Esophagus squamous epithelium (tissue), 5 donors: Measurements from ENCODE around the gene GMCL2. TPM values are rescaled to one million over a fixed set of nuclear protein-coding genes. Genes with fewer than 3 reads are reported as not detected.

Source experiments
- DNase-seq: peaks from one replicate; lab custom pipeline; 2025; lab: John Stamatoyannopoulos, UW
- H3K27ac ChIP-seq, 4 donors: fragments of 200-600 bp; sonication (generic); one replicate each; pipeline ENCODE4 v1.5.1; 2016 to 2019; ENCODE audit warnings: mild to moderate bottlenecking in 1 of 4
- H3K27me3 ChIP-seq, 4 donors: fragments of 200-600 bp; sonication (generic); 1 replicate in 3 of 4; 2 replicates in 1 of 4; pipeline versions ENCODE4 v1.5.1 to v1.6.0; 2017 to 2021; ENCODE audit warnings: antibody characterized with exemption in 1 of 4
- H3K36me3 ChIP-seq, 3 donors: fragments of 200-600 bp; sonication (generic); one replicate each; pipeline ENCODE4 v1.5.1; 2016 to 2019
- H3K4me1 ChIP-seq, 3 donors: fragments of 200-600 bp; sonication (generic); one replicate each; pipeline ENCODE4 v1.5.1; 2017 to 2019
- H3K4me3 ChIP-seq, 4 donors: fragments of 200-600 bp; sonication (generic); 1 replicate in 3 of 4; 2 replicates in 1 of 4; pipeline ENCODE4 v1.5.1; 2016 to 2019; ENCODE audit warnings: mild to moderate bottlenecking in 2 of 4, moderate library complexity in 1 of 4
- H3K9me3 ChIP-seq, 3 donors: fragments of 200-600 bp; sonication (generic); one replicate each; pipeline ENCODE4 v1.5.1; 2016 to 2019
- CTCF ChIP-seq, 6 experiments: fragments of 450-650 bp in 4 of 6; fragments of 200-600 bp in 2 of 6; sonication (generic) in 2 of 6; IDR thresholded peaks; one replicate each; pipeline ENCODE4 v1.5.1; 2016 to 2019; ENCODE audit warnings: antibody characterized with exemption in 6 of 6, mild to moderate bottlenecking in 4 of 6, moderate library complexity in 4 of 6
- POLR2A ChIP-seq, 4 donors: fragments of 450-650 bp; IDR thresholded peaks; one replicate each; pipeline ENCODE4 v1.6.1; 2017; ENCODE audit warnings: antibody characterized with exemption in 4 of 4, mild to moderate bottlenecking in 4 of 4, moderate library complexity in 3 of 4
- WGBS, 2 donors: methylation state at CpG; one replicate each; pipeline ENCODE4 v1.1.5; 2018; 5-methylcytosine and 5-hydroxymethylcytosine counted together
- intact Hi-C: fragments of 100-400 bp; cut with DNase I; formaldehyde crosslinking; loops from one replicate; pipeline ENCODE4 v1.15.0; 2022
- total RNA-seq, 4 donors: library from RNA; depleted of rRNA; stranded (reverse); fragments of >200 nt; gene quantifications; one replicate each; pipeline ENCODE4 v1.1.0, GENCODE V29; 2016
- donor health status: DM: yes; HTN: yes; CAD: no.

GMCL2 gene
- total RNA-seq, 4 donors from 2014 or later = not detected

DNA sequence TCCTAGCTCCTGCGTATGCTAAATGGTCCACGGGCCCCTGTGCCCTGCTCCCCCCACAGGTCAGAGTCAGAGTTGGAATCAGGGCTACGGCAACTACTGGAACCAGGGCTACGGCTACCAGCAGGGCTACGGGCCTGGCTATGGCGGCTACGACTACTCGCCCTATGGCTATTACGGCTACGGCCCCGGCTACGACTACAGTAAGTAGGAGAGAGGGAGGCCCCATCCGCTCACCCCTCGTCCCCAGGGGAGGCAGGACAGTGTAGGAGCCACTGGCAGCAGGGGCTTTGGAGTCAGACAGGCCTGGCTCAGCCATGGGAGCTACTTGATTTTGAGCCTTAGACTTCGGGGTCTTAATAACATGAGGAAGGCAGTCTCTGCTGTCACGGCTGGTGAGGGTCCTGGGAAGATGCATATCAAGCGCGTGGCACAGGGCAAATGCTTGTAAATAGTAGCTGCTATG lies 22.9 kb upstream of the GMCL2 start:
- Histone ChIP-seq H3K4me3 (no peak overlapping the region), H3K27me3 (no peaks in the 10 kb centered on the region), H3K27ac (no peak overlapping the region), H3K4me1 (peaks cover 19 to 47% (median 25%) of the 10 kb centered on the region in 3 donors), H3K36me3 (peaks cover 51 to 88% (median 71%) of the 10 kb centered on the region in 3 donors), H3K9me3 (no peaks in the 10 kb centered on the region)
- TF ChIP-seq POLR2A (IDR thresholded peaks at IDR 0.05) = no peak
- TF ChIP-seq CTCF (IDR thresholded peaks at IDR 0.05) = no peak
- no peak for DNase-seq
- WGBS, 2 donors = 83 to 98% methylated on average over 4 to 8 of the region's 18 CpGs
- intact Hi-C loops = no loop called here

DNA sequence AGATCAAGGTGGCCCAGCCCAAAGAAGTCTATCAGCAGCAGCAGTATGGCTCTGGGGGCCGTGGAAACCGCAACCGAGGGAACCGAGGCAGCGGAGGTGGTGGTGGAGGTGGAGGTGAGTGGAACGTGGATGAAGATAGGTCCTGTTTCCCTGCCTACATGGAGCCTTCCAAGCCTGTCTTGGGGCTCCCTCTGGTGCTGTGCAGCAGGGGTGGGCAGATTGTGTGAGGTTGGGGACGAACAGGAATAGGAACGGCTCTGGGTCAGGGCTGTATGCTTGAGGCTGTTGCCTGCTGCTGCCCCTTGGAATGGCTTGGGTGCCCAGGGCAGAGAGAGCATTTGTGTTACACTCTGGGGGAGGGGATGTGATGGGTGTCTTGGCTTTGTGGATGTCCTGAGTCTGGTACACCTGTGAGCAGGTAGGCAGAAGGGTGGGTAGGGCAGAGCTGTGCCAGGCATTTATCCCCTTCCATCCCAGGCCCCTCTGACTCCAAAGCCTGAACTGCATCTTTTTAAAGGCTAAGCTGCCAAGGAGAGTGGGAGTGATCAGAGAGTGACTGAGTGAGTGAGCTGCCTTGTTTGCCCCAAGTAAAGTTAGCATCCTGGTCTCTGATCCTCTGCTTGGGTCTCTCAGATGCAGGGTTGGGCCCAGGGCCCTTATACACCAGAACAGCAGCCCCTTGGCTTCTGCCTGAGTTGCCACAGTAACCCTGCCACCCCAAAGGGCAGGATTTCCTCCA lies 22.3 kb upstream of the GMCL2 start:
- H3K27me3 ChIP-seq = no peaks in the 10 kb centered on the region
- peaks cover 45 to 82% (median 65%) of the 10 kb centered on the region in 3 donors for H3K36me3 ChIP-seq
- H3K4me3 ChIP-seq = no peak overlapping the region
- WGBS, 2 donors = 61 to 92% methylated on average over 4 to 8 of the region's 8 CpGs
- H3K27ac ChIP-seq = peak overlapping the region in 1 of 4 donors; percentile 99
- intact Hi-C loops = no loop called here
- H3K4me1 ChIP-seq = peaks cover 19 to 45% (median 25%) of the 10 kb centered on the region in 3 donors
- no peak for TF ChIP-seq CTCF (IDR thresholded peaks at IDR 0.05)
- no peak for TF ChIP-seq POLR2A (IDR thresholded peaks at IDR 0.05)
- DNase-seq = no peak
- no peaks in the 10 kb centered on the region for H3K9me3 ChIP-seq

GRCh38 chr5:178208540-178209227 lies 21.5 kb upstream of the GMCL2 start:
- WGBS, 2 donors = 65 to 72% methylated on average over 3 to 5 of the region's 5 CpGs
- TF ChIP-seq POLR2A (IDR thresholded peaks at IDR 0.05) (no peak), CTCF (IDR thresholded peaks at IDR 0.05) (peak in 1 of 6 experiments; percentile 8)
- no peak overlapping the region for H3K4me3 ChIP-seq
- DNase-seq = no peak
- H3K4me1 ChIP-seq = peaks cover 19 to 48% (median 25%) of the 10 kb centered on the region in 3 donors
- peak overlapping the region in 2 of 4 donors; percentile 67 to 99 for H3K27ac ChIP-seq
- H3K27me3 ChIP-seq = no peaks in the 10 kb centered on the region
- no peaks in the 10 kb centered on the region for H3K9me3 ChIP-seq
- H3K36me3 ChIP-seq = peaks cover 37 to 73% (median 56%) of the 10 kb centered on the region in 3 donors
- intact Hi-C loops = no loop called here

- 56 to 67% methylated on average over 1 of the region's 1 CpG for WGBS, 2 donors
- DNase-seq = no peak
- H3K4me1 ChIP-seq = peaks cover 19 to 51% (median 25%) of the 10 kb centered on the region in 3 donors
- intact Hi-C loops = no loop called here
- H3K36me3 ChIP-seq = peaks cover 35 to 66% (median 49%) of the 10 kb centered on the region in 3 donors
- H3K27me3 ChIP-seq = no peaks in the 10 kb centered on the region
- H3K4me3 ChIP-seq = no peak overlapping the region
- H3K27ac ChIP-seq = peak overlapping the region in 3 of 4 donors; percentile 50 to 99 (median 67)
- no peak for TF ChIP-seq POLR2A (IDR thresholded peaks at IDR 0.05)
- TF ChIP-seq CTCF (IDR thresholded peaks at IDR 0.05) = no peak
- H3K9me3 ChIP-seq = no peaks in the 10 kb centered on the region
These were observed 20.7 kb upstream of the GMCL2 start for GRCh38 chr5:178207917-178208280.
